ENCODE results near the gene RAB38.

Gene RAB38

GRCh38 chr11:88152381-88152780, 22.9 kb downstream of the RAB38 start:
- H3K9me3 Mint-ChIP-seq, result peaks cover 9 to 12% of the 10 kb centered on the region in 2 donors
- no peak overlapping the region for H3K27ac Mint-ChIP-seq
- no peak for DNase-seq

DNA sequence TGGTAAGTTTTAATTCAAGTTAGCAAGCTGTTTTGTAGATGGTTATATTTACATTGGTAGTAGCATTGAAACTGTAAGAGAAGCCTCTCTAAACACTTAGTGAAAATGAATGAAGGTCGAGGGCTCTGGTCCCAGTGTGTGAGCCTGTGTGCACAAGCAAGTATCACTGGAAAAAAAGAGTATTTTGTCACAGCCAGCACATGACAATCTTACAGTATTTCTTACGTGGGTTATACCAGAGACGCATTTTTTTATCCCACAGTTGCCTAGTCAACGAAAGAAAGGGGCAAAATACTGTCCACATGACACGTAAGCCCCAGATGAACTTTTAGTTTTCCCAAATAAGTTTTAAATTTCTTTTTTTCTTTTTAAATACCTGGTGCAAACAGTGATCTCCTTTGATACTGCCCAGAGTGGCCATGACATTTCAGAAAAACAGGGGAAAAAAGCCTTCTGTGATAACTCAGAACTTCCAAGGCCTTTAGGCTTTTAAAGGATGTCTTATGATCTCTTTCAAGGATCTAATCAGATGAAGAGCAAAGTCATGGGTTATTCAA, 23.5 kb downstream of the RAB38 start:
- Mint-ChIP-seq H3K36me3 (peaks cover 2 to 5% of the 10 kb centered on the region in 2 donors), H3K9me3 (peaks cover 9 to 12% of the 10 kb centered on the region in 2 donors)
- no peak for DNase-seq

More at GRCh38 chr11:88152381-88152780, 22.9 kb downstream of the RAB38 start:
- Mint-ChIP-seq H3K4me3 (no peak overlapping the region), H3K27me3 (peaks cover 10 to 12% of the 10 kb centered on the region in 2 donors), H3K36me3 (peaks cover 2 to 5% of the 10 kb centered on the region in 2 donors), H3K4me1 (no peaks in the 10 kb centered on the region)
- no peak for ATAC-seq (replicated peaks)

DNA sequence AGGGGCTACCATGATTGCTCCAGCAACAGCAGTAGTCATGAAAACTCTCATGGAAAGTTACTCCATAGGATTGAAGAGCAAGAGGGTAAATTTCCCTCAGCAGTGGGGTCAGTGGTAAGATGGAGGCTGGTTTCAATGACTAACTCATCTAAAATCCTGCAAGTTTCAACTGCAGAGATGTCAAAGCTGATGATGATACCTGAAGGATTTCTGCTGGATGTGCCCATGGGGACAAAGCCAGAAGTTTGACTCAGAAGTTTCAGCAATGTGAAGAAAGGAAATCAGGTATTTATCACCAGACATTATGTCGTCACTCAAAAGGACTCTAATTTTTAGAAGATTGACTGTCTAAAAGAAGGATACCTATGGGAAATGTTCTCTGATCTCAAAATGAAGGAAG, 29.1 kb downstream of the RAB38 start:
- no peak overlapping the region for H3K27ac Mint-ChIP-seq

More for the DNA sequence above, 23.5 kb downstream of the RAB38 start:
- no peak for ATAC-seq (replicated peaks)
- Mint-ChIP-seq H3K4me3 (no peak overlapping the region), H3K4me1 (no peaks in the 10 kb centered on the region), H3K27ac (no peak overlapping the region), H3K27me3 (peaks cover 10 to 12% of the 10 kb centered on the region in 2 donors)

GRCh38 chr11:88139865-88140264, 35.4 kb downstream of the RAB38 start:
- Mint-ChIP-seq H3K4me1 (no peaks in the 10 kb centered on the region), H3K27me3 (peaks cover 0 to 4% of the 10 kb centered on the region in 2 donors), H3K4me3 (no peak overlapping the region), H3K36me3 (no peaks in the 10 kb centered on the region), H3K9me3 (no peaks in the 10 kb centered on the region), H3K27ac (no peak overlapping the region)
- DNase-seq (no peak), ATAC-seq (replicated peaks) (no peak)

More for the DNA sequence above, 29.1 kb downstream of the RAB38 start:
- Mint-ChIP-seq H3K36me3 (no peaks in the 10 kb centered on the region), H3K4me1 (no peaks in the 10 kb centered on the region), H3K27me3 (no peaks in the 10 kb centered on the region), H3K4me3 (no peak overlapping the region), H3K9me3 (no peaks in the 10 kb centered on the region)
- ATAC-seq (replicated peaks), result no peak
- DNase-seq, result no peak

- Mint-ChIP-seq H3K9me3 (peaks cover 0 to 2% of the 10 kb centered on the region in 2 donors), H3K4me1 (no peaks in the 10 kb centered on the region), H3K27ac (no peak overlapping the region), H3K27me3 (peaks cover 3 to 7% of the 10 kb centered on the region in 2 donors), H3K4me3 (no peak overlapping the region), H3K36me3 (no peaks in the 10 kb centered on the region)
- ATAC-seq (replicated peaks), result no peak
- DNase-seq, result no peak
Measured at GRCh38 chr11:88131764-88132470, 43.3 kb downstream of the RAB38 start.

DNA sequence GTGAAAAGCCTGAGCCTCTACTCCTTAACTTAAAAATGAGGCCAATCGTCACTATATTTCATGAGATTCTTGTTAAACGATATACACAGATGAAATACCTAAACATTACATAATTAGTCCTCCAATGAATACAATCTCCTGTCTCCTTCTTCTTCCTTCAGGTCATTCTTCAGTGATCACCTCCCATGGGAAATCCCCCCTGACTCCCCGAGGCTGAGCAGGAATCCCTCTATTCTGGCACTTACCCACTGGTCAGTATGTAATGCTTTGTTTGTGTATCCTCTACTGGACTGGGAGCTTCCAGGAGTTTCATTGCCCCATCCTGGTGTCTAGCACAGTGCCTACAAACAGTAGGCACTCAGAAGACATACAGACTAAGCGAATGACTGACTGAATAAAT, 52.3 kb downstream of the RAB38 start:
- Mint-ChIP-seq H3K4me3 (no peak overlapping the region), H3K4me1 (no peaks in the 10 kb centered on the region), H3K27me3 (peaks cover 0 to 3% of the 10 kb centered on the region in 2 donors), H3K27ac (no peak overlapping the region), H3K36me3 (no peaks in the 10 kb centered on the region), H3K9me3 (no peaks in the 10 kb centered on the region)
- DNase-seq (no peak), ATAC-seq (replicated peaks) (no peak)

- no peaks in the 10 kb centered on the region for H3K36me3 Mint-ChIP-seq
- H3K4me3 Mint-ChIP-seq, result no peak overlapping the region
- no peaks in the 10 kb centered on the region for H3K4me1 Mint-ChIP-seq
- H3K27ac Mint-ChIP-seq, result no peak overlapping the region
- DNase-seq (no peak), ATAC-seq (replicated peaks) (no peak)
- no peaks in the 10 kb centered on the region for H3K9me3 Mint-ChIP-seq
- H3K27me3 Mint-ChIP-seq, result no peaks in the 10 kb centered on the region
Measured at GRCh38 chr11:88119561-88119960, 55.7 kb downstream of the RAB38 start.

- ATAC-seq (replicated peaks) (peak in 1 of 2 donors; percentile 59), DNase-seq (no peak)
- no peaks in the 10 kb centered on the region for H3K27me3 Mint-ChIP-seq
- no peak overlapping the region for H3K4me3 Mint-ChIP-seq
- no peaks in the 10 kb centered on the region for H3K4me1 Mint-ChIP-seq
- no peaks in the 10 kb centered on the region for H3K9me3 Mint-ChIP-seq
- H3K27ac Mint-ChIP-seq, result no peak overlapping the region
- H3K36me3 Mint-ChIP-seq, result no peaks in the 10 kb centered on the region
Measured at GRCh38 chr11:88117281-88117858, 57.9 kb downstream of the RAB38 start.

DNA sequence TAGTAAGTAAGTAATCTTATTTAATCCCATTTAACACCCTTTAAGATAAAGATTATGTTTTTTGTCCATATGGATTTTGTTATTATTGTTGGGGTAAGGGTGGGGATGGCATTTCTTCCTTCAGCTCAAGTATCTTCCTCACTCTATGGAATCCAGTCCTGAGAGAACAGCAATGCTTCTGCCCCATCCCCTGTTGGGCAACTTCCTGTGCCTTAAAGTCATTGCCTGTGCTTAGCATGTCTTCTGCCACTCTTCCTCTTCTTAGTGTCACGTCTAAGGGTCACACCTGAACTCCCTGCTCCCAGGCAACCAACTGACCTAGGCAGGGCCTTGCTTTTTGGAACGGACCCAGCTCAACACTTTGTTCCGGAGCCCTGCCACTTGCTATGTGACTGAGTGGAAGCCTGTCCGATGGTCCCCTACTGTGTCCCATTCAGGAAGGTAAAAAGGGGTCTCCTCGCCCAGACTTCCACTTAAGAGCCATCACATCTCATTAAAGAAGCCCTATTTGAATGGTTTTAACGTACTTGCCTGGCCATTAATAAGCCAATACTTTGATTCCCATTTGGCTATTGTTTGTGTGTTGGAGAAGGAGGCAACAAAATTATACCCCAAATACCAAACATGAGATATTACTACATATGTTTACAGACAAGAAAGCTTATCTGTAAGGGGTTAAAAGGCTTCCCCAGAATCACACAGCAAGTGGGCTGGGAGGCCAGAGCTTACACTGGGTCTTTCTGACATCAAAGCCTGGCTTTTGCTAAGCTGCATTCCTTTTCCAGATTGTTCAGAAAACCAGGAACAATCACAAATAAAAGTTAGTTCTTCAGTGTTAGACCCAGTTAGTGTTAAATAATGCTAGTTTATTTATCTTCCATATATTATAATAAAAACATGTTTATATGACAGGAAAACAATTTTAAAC, 59.2 kb downstream of the RAB38 start:
- ATAC-seq (replicated peaks) (no peak), DNase-seq (no peak)
- no peak overlapping the region for H3K4me3 Mint-ChIP-seq
- no peaks in the 10 kb centered on the region for H3K27me3 Mint-ChIP-seq
- H3K9me3 Mint-ChIP-seq, result no peaks in the 10 kb centered on the region
- H3K27ac Mint-ChIP-seq, result no peak overlapping the region
- H3K4me1 Mint-ChIP-seq, result no peaks in the 10 kb centered on the region
- no peaks in the 10 kb centered on the region for H3K36me3 Mint-ChIP-seq

DNA sequence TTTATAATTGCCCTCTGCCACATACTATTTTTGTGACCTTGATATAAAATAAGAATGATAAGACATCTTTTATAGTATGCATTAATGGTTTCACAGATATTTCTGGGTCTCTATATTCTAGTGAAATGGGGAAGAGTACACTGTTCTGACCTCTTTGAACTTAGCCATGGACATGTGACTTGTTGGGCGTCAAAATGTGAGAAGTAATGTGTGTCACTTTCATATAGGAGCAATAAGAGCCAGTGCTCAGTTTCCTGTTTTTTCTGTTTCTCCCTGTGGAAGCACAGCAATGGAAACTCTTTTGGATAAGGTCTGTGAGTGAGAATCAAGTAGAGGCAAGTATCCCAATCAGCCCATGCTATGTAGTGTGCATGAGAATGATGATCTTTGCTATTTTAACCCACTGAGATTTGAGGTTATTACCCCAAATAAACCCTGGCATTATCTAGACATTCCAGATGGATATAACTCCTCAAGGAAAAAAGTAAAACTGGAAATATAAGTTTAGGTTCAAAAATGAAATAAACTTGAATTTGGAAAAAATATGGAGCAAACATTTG, 60.7 kb downstream of the RAB38 start:
- Mint-ChIP-seq H3K4me1 (no peaks in the 10 kb centered on the region), H3K4me3 (no peak overlapping the region), H3K9me3 (no peaks in the 10 kb centered on the region), H3K27me3 (no peaks in the 10 kb centered on the region), H3K27ac (no peak overlapping the region), H3K36me3 (no peaks in the 10 kb centered on the region)
- DNase-seq (no peak), ATAC-seq (replicated peaks) (no peak)

DNA sequence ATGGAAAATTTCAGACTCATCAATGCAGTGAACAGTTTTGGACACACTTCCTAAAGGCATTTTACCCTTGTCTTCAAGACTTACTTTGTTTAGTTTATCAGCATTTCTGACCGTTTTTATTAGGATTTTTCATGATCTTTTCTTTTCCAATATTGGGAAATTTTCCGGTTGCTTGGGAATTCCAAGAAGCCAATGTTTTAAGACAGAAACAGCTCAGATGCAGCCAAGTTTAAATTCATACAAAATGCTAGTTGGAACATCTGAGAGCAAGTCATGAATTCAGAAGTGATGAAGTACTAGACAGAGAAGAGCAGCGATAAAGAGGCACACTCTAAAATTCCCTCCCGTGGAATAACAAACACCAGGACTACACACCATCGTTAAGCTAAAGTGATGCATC, 68.6 kb downstream of the RAB38 start:
- H3K36me3 Mint-ChIP-seq, result no peaks in the 10 kb centered on the region
- no peaks in the 10 kb centered on the region for H3K27me3 Mint-ChIP-seq
- H3K4me1 Mint-ChIP-seq, result no peaks in the 10 kb centered on the region
- ATAC-seq (replicated peaks) (no peak), DNase-seq (no peak)
- no peak overlapping the region for H3K27ac Mint-ChIP-seq
- peaks cover 0 to 2% of the 10 kb centered on the region in 2 donors for H3K9me3 Mint-ChIP-seq
- no peak overlapping the region for H3K4me3 Mint-ChIP-seq

- H3K27me3 Mint-ChIP-seq, result no peaks in the 10 kb centered on the region
- H3K27ac Mint-ChIP-seq, result no peak overlapping the region
- no peak overlapping the region for H3K4me3 Mint-ChIP-seq
- no peaks in the 10 kb centered on the region for H3K36me3 Mint-ChIP-seq
- H3K4me1 Mint-ChIP-seq, result no peaks in the 10 kb centered on the region
- DNase-seq (no peak), ATAC-seq (replicated peaks) (no peak)
- peaks cover 0 to 2% of the 10 kb centered on the region in 2 donors for H3K9me3 Mint-ChIP-seq
Measured at GRCh38 chr11:88105951-88106350, 69.3 kb downstream of the RAB38 start.

- no peak for DNase-seq
- no peak overlapping the region for H3K27ac Mint-ChIP-seq
- no peaks in the 10 kb centered on the region for H3K4me1 Mint-ChIP-seq
- no peaks in the 10 kb centered on the region for H3K27me3 Mint-ChIP-seq
- H3K4me3 Mint-ChIP-seq, result no peak overlapping the region
- ATAC-seq (replicated peaks), result no peak
- no peaks in the 10 kb centered on the region for H3K36me3 Mint-ChIP-seq
- H3K9me3 Mint-ChIP-seq, result peaks cover 0 to 2% of the 10 kb centered on the region in 2 donors
Measured at GRCh38 chr11:88105526-88105925, 69.7 kb downstream of the RAB38 start.

DNA sequence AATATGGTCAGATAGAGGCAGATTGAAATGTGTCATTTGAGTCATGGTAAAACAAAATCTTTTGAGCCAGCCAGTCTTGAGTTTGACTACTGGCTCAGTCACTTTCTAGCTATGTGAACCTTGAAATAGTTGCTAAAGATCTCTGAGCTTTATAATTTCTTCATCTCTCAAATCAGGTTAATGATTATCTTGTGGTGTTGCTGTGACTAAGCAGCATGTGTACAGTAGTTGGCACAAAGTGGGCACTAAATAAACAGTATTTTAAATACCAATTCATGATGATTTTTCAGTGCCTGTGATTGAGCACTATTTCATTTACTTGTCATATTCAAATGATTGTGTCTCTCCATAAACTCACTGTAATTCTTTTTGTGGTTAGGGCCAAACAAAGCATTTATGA, 70.8 kb downstream of the RAB38 start:
- peaks cover 0 to 2% of the 10 kb centered on the region in 2 donors for H3K9me3 Mint-ChIP-seq
- H3K36me3 Mint-ChIP-seq, result no peaks in the 10 kb centered on the region
- H3K27me3 Mint-ChIP-seq, result no peaks in the 10 kb centered on the region
- no peak overlapping the region for H3K4me3 Mint-ChIP-seq
- no peak overlapping the region for H3K27ac Mint-ChIP-seq
- ATAC-seq (replicated peaks) (no peak), DNase-seq (no peak)
- H3K4me1 Mint-ChIP-seq, result no peaks in the 10 kb centered on the region
